ENCODE results near the gene STXBP6.

STXBP6 gene

DNA sequence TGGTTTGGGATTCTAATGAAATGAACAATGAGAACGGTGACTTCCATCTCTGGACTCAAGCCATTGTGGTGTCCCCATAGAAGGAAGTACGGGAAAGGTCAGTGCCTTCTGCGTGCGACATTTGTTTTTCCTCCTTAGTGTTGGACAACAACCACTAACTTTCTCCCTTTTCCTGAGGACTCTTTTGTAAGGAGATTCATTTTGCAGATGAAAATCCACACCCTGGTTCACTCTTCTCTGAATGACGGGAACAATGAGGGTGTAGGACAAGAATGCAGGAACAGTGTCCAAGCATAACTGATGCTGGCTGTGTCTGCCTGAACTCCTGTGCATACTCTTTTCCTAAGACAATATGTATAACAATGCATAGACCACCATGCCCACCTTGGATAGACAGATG, 176.4 kb downstream of the STXBP6 start:
- TF ChIP-seq POLR2A (IDR thresholded peaks at IDR 0.05; ENCODE audit: low read length) (no peak), GATA1 (IDR thresholded peaks at IDR 0.05; ENCODE audit: low read depth, low read length) (no peak)
- no peak for DNase-seq

DNA sequence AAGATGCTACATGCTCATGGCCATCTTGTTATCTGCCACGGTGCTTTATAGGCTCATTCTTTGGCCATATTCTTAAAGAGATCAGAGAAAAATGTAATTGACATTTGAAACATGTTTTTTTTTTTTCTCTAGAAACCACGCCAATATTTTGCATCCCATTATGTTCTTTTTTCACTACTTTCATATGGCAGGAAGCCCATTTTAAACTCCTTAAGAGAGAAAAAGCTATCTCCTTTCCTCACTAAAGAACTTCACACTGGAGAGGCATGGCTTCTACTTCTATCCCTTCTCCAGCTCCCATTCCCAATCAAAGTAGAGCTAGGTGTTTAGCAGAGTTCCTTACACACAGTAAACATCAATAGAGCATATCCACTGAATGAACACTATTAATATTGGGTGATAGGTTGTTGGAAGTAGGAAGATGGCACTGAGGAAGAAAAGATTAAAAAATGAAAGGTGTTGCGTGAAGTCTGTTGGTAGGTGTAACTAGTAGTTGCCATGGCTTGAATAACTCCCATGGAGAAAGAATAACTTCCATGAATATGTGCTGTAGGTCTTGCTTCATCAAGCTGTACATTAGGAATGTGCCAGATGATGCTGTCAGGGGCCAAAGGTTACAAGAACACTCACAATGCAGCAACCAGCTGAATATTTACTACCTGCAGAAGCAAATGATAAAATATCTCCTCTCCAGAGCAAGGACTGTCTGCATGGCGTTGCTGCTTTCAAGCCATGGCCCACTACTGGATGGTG, 178.8 kb downstream of the STXBP6 start:
- TF ChIP-seq GATA1 (IDR thresholded peaks at IDR 0.05; ENCODE audit: low read depth, low read length): no peak
- no peak for TF ChIP-seq POLR2A (IDR thresholded peaks at IDR 0.05; ENCODE audit: low read length)
- no peak for DNase-seq

GRCh38 chr14:24868389-24868788, 181.6 kb downstream of the STXBP6 start:
- DNase-seq: no peak
- TF ChIP-seq POLR2A (IDR thresholded peaks at IDR 0.05; ENCODE audit: low read length) (no peak), GATA1 (IDR thresholded peaks at IDR 0.05; ENCODE audit: low read depth, low read length) (no peak)

DNA sequence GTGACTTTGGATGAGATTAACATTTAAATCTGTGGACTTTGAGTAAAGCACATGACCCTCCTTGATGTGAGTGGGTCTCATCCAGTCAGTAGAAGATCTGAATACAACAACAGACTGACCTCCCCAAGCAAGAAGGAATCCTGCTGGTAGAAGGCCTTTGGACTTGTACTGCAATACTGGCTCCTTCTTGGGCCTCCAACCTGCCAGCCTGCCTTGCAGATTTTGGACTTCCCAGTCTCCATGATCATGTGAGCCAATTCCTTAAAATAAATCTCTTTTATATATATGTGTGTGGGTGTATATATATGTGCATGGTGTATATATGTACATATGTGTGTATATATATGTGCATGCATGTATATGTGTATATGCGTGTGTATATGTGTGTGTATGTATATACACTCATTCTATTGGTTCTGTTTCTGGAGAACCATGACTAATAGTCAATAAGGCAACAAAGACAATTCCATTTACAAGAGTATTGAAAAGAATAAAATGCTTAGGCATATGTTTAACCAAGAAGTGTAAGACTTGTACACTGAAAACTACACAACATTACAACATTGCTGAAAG, 183.8 kb downstream of the STXBP6 start:
- DNase-seq: no peak
- no peak for TF ChIP-seq GATA1 (IDR thresholded peaks at IDR 0.05; ENCODE audit: low read depth, low read length)
- no peak for TF ChIP-seq POLR2A (IDR thresholded peaks at IDR 0.05; ENCODE audit: low read length)

DNA sequence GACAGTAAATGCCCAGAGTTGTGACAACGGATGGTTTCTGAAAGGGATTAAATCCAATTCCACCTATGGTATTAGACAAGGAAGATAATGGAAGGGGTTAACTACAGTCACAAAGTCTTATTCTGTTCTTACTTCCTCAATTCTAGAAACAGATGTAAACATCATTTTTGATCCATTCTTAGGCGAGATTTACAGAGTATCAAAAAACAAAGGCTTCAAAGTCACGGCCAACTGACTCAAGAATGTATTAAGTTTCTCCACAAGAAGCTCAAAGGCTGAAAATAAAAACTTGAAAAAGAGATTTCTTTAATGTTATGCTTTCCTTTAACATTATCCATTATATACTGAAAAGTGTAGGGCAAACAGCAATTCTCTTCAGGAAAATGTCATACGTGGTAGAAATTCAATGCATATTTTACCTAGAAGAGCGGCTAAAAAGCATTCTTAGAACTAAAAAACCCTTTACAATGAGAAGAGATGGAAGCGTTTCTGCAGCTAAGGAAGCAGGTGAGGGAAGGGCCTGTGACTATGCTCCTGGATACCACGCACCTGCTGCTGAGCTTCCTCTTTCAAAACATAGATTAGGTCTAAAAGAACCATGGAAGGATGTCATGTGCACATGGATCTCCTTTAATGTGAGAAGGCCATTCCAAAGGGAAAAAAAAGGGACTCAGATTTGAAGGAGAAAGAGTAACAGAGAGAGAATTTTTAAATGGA, 185.8 kb downstream of the STXBP6 start:
- DNase-seq: no peak
- no peak for TF ChIP-seq GATA1 (IDR thresholded peaks at IDR 0.05; ENCODE audit: low read depth, low read length)
- no peak for TF ChIP-seq POLR2A (IDR thresholded peaks at IDR 0.05; ENCODE audit: low read length)

DNA sequence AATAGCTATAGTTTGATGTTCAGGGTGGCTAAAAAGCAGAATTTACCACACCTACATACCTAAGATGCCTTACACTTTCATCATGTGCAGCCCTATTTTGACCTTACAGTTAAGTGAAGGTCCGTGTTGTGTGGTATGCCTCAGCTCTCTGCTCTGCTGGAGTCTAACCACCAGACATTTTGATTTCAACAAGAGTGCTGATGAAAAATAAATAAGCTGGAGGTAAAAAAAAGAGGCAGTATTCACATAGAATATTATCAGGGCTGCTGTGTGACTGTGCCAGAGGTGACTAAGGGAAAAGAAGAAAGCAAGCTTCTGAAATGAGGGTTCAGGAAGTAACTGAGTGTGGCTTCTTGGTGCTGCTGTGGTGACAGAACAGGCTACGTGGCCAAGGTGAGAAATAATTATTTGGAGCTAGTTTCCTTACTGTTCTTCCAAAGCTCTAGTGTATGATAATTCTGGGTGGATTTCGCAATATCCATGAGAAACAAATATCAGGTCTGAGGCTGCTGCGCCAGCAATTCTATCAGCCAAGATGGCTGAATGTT, 188.8 kb downstream of the STXBP6 start:
- TF ChIP-seq GATA1 (IDR thresholded peaks at IDR 0.05; ENCODE audit: low read depth, low read length): no peak
- TF ChIP-seq POLR2A (IDR thresholded peaks at IDR 0.05; ENCODE audit: low read length): no peak
- no peak for DNase-seq

- TF ChIP-seq GATA1 (IDR thresholded peaks at IDR 0.05; ENCODE audit: low read depth, low read length) (no peak), POLR2A (IDR thresholded peaks at IDR 0.05; ENCODE audit: low read length) (no peak)
- DNase-seq: no peak
These were observed 190.4 kb downstream of the STXBP6 start for GRCh38 chr14:24859559-24859958.

DNA sequence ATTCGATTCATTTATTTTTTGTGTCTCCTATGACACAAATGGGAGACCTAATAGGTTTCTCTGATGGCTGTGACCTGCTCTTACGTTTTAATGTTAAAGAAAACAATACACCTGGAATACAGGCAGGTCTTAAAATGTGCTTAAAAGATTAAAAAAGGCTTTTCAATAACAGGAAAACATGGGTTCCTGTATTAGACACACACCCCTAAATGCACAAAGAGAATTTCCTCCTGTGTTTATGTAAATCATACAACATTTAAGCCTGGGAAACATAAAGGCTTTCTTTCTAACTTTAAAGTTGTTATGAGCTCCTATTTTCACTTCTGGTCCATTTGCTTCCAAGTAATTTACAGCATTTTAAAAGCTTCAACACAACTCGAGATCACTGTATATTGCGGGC, 191.3 kb downstream of the STXBP6 start:
- TF ChIP-seq GATA1 (IDR thresholded peaks at IDR 0.05; ENCODE audit: low read depth, low read length) (no peak), POLR2A (IDR thresholded peaks at IDR 0.05; ENCODE audit: low read length) (no peak)
- no peak for DNase-seq

GRCh38 chr14:24858052-24858451, 191.9 kb downstream of the STXBP6 start:
- no peak for DNase-seq
- TF ChIP-seq POLR2A (IDR thresholded peaks at IDR 0.05; ENCODE audit: low read length) (no peak), GATA1 (IDR thresholded peaks at IDR 0.05; ENCODE audit: low read depth, low read length) (no peak)

DNA sequence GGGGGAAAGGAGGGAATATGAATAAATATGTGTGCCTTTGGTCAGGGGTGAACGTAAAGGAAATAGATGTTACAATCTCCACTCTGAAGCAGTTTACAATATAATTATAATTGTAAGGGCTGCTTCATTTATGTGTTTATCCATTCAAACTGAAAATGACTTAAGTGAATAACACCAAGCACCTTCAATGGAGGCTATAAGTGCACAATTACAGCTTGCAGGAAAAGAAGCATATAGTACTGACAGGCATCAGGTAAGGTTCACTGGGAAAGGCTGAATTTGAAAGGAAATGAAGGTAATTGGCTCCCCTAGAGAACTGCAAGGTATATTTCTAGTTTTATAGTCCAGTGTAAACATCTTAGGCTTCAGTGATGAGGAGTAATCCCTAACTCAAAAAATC, 192.7 kb downstream of the STXBP6 start:
- TF ChIP-seq GATA1 (IDR thresholded peaks at IDR 0.05; ENCODE audit: low read depth, low read length) (no peak), POLR2A (IDR thresholded peaks at IDR 0.05; ENCODE audit: low read length) (no peak)
- DNase-seq: no peak

DNA sequence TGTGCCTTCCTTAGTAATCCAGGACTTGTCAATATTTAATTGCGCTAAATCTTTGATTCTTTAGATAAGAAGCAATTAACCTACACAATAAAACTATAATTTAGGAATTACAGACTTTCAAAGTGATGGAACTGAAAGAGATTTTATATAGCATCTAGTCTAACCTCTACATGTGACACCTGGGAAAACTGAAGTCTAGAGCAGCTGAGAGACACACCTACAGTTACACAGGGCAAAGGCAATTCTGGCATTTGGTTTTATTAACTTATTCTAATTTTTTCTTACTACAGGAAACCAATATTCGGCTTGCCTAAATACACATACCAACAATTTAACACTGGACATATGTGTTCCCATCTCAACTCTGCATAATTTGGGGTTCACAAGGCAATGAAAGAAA, 196.5 kb downstream of the STXBP6 start:
- no peak for DNase-seq

DNA sequence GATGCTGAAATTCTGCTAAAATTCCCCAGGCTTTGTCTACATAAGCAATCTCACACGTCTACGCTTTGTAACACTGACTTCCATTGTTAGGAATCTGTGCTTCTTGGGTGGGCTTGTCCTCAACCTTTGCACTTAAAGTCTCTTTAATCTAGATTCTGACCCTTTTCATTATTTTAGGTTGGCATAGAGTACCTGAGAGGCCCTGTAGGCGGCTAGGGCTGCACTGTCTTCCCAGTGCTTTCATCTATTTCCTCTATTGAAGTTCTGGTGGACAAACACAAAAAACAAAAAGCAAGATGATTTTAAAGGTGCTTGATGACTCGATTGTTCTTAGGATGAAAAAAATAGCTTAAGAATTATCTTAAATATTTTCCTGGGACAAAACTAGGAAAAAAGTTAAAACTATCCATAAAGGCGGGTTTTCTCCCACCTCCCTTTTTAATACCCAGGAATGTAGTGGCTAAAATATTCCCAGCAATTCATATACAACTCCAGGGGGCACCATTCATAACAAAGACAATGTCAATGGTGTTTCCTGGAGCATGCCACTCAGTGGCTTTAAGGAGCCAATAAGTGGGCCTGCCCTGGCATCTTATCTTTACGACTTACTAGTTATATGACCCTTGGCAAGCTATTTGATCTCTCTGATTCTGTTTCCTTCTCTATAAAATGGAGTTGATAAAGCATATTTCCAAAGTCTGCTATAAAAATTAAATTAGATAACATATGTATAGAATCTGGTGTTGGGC, 197.5 kb downstream of the STXBP6 start:
- TF ChIP-seq POLR2A (IDR thresholded peaks at IDR 0.05; ENCODE audit: low read length) (no peak), GATA1 (IDR thresholded peaks at IDR 0.05; ENCODE audit: low read depth, low read length) (no peak)
- DNase-seq: no peak

More for the DNA sequence above, 196.5 kb downstream of the STXBP6 start:
- TF ChIP-seq GATA1 (IDR thresholded peaks at IDR 0.05; ENCODE audit: low read depth, low read length) (no peak), POLR2A (IDR thresholded peaks at IDR 0.05; ENCODE audit: low read length) (no peak)

GRCh38 chr14:24851837-24852236, 198.1 kb downstream of the STXBP6 start:
- no peak for DNase-seq
- TF ChIP-seq GATA1 (IDR thresholded peaks at IDR 0.05; ENCODE audit: low read depth, low read length): no peak
- no peak for TF ChIP-seq POLR2A (IDR thresholded peaks at IDR 0.05; ENCODE audit: low read length)

DNA sequence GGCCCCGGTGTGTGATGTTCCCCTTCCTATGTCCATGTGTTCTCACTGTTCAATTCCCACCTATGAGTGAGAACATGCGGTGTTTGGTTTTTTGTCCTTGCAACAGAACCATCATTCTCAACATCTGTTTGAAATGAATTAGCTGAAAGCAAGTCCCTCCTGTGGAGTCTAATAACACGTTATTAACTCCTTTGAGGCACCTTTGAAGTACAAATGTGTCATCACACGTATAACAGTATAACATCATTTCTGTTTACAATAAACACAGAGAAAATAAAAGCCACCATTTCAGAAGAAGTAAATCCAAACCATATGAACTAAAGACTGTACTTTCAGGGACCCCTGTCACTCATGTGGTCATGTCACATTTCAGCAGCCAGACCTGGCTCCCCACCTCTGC, 198.5 kb downstream of the STXBP6 start:
- no peak for DNase-seq
- TF ChIP-seq GATA1 (IDR thresholded peaks at IDR 0.05; ENCODE audit: low read depth, low read length) (no peak), POLR2A (IDR thresholded peaks at IDR 0.05; ENCODE audit: low read length) (no peak)

All from erythroblast (primary cell).